Measurements from ENCODE around the gene BABAM1. TPM values are rescaled to one million over a fixed set of nuclear protein-coding genes. Genes with fewer than 3 reads are reported as not detected.

Gene BABAM1
- total and polyA plus RNA-seq, 2 of the 4 experiments (the other 2 are of a cell fraction), result 95.1 to 101 TPM

DNA sequence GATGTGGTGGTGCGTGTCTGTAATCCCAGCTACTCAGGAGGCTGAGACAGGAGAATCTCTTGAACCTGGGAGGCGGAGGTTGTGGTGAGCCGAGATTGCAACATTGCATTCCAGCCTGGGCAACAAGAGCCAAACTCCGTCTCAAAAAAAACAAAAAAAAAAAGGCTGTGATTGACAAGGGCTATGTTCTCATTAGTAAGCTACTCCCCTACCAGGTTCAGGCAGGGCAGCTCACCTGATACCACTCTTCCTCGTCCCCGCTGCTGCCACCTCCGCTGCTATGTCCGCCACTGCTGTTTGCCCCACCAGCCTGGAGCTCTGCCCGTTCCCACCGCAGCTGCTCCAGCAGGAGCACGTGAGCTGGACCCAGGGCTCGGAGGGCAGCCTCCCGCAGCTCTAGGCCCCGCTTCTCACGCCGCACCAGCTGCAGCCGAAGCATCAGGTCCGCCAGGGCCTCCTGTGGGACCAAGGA is 12.1 kb upstream of the BABAM1 start:
- no peak overlapping the region for H3K27ac ChIP-seq (ENCODE audit: insufficient read depth, low read length)
- in situ Hi-C loops (cut with MboI; ENCODE audit: low sequenced_read_pairs) (no loop called here), intact Hi-C loops (cut with micrococcal nuclease) (no loop called here), dilution Hi-C loops (cut with HindIII; ENCODE audit: low sequenced_read_pairs, unreplicated experiment) (no loop called here)
- H3K9me3 ChIP-seq (ENCODE audit: control insufficient read depth, insufficient read depth, low read length), result peaks cover 10% of the 10 kb centered on the region
- no peak overlapping the region for H2AK5ac ChIP-seq (ENCODE audit: low read depth, low read length)
- no peak overlapping the region for H2AK9ac ChIP-seq (replicated peaks; ENCODE audit: low read depth, low read length, poor library complexity)
- ATAC-seq (ENCODE audit: low read depth), result no peak
- no peaks in the 10 kb centered on the region for H3K79me1 ChIP-seq (ENCODE audit: low read depth in 1 of 2, low read length in 2 of 2)
- H2BK20ac ChIP-seq (ENCODE audit: low read depth, low read length), result no peak overlapping the region
- H3K36me3 ChIP-seq (ENCODE audit: control insufficient read depth, insufficient read depth, low read length), result no peaks in the 10 kb centered on the region
- no peak for TF ChIP-seq MAZ (IDR thresholded peaks at IDR 0.05; ENCODE audit: borderline replicate concordance, low read depth, low read length)
- no peak for TF ChIP-seq POLR2A (IDR thresholded peaks at IDR 0.05; ENCODE audit: low read depth, low read length)
- TF ChIP-seq RFX5 (IDR thresholded peaks at IDR 0.05; ENCODE audit: low read depth, low read length), result no peak
- no peak for TF ChIP-seq FOS (IDR thresholded peaks at IDR 0.05; ENCODE audit: low read depth, low read length)
- no peak for TF ChIP-seq BHLHE40 (IDR thresholded peaks at IDR 0.05; ENCODE audit: low read depth, low read length)
- TF ChIP-seq, protein P1, sequence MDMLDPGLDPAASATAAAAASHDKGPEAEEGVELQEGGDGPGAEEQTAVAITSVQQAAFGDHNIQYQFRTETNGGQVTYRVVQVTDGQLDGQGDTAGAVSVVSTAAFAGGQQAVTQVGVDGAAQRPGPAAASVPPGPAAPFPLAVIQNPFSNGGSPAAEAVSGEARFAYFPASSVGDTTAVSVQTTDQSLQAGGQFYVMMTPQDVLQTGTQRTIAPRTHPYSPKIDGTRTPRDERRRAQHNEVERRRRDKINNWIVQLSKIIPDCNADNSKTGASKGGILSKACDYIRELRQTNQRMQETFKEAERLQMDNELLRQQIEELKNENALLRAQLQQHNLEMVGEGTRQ (IDR thresholded peaks at IDR 0.05; ENCODE audit: low read depth, low read length), result no peak
- no peaks in the 10 kb centered on the region; the same call in 1 of the 2 replicates for H3K27me3 ChIP-seq (ENCODE audit: control insufficient read depth, insufficient read depth, low read length)
- WGBS, 2 experiments (ENCODE audit: extremely low coverage in 2 of 2, insufficient read length in 1 of 2), result 51% methylated on average over 5 of the region's 18 CpGs; no CpG with 5 or more reads in 1 of the 2 experiments
- no peak overlapping the region for H2BK120ac ChIP-seq (ENCODE audit: low read depth, low read length)
- no peak overlapping the region for H2AFZ ChIP-seq (replicated peaks; ENCODE audit: low read length, poor library complexity)
- H4K5ac ChIP-seq (ENCODE audit: low read depth, low read length), result no peak overlapping the region
- H3K4ac ChIP-seq (ENCODE audit: low read depth, low read length), result no peak overlapping the region
- no peak for DNase-seq
- no peak overlapping the region for H4K8ac ChIP-seq (ENCODE audit: low read depth in 2 of 2, low read length in 2 of 2)
- ChIA-PET CTCF (no interaction called here), POLR2A (ENCODE audit: unreplicated experiment) (interaction anchor here (0.6 kb wide), 1 partner anchor 24 kb away, joined by 10 read pairs; no protein-coding TSS in a partner anchor)
- no peaks in the 10 kb centered on the region for H3K9me1 ChIP-seq (ENCODE audit: insufficient read depth, low read length)
- H3K23ac ChIP-seq (ENCODE audit: low read depth, low read length), result no peak overlapping the region
- no peaks in the 10 kb centered on the region for H3K4me1 ChIP-seq (ENCODE audit: control insufficient read depth, insufficient read depth, low read length)
- no peak overlapping the region for H3K9ac ChIP-seq (ENCODE audit: low read depth, low read length)
- H4K20me1 ChIP-seq (ENCODE audit: insufficient read depth, low read length), result no peaks in the 10 kb centered on the region
- no peak overlapping the region for H2BK5ac ChIP-seq (ENCODE audit: low read depth, low read length, poor library complexity, severe bottlenecking)
- H3K4me2 ChIP-seq (ENCODE audit: low read depth, low read length), result no peak overlapping the region
- no peak overlapping the region for H4K91ac ChIP-seq (ENCODE audit: insufficient read depth, low read depth, low read length)
- no peak overlapping the region for H3K56ac ChIP-seq (ENCODE audit: extremely low read depth, insufficient read depth, low read length)
- H2BK15ac ChIP-seq (ENCODE audit: low read depth, low read length), result no peak overlapping the region
- BruUV-seq (replicated peaks), result no TSS peak
- no peak overlapping the region for H3K14ac ChIP-seq (replicated peaks; ENCODE audit: low read depth, low read length)
- H3K4me3 ChIP-seq (ENCODE audit: insufficient read depth, low read depth, low read length), result no peak overlapping the region
- H3K18ac ChIP-seq (ENCODE audit: low read depth, low read length), result no peak overlapping the region
